Caco-2 (cell line): ENCODE data around the gene PGLYRP3. TPM values are rescaled to one million over a fixed set of nuclear protein-coding genes. Genes with fewer than 3 reads are reported as not detected.

Experiments
- BruUV-seq: library from RNA; stranded (reverse); fragments of 400-500 nt; replicated peaks from 2 replicates; lab custom pipeline; 2021; lab: Mats Ljungman, UMichigan
- CTCF ChIA-PET: fragments of 300-600 bp; sonication (Branson Sonifier 250); formaldehyde crosslinking; loops from one replicate; lab custom pipeline; 2022; ENCODE audit warnings: antibody characterized with exemption; lab: Charles Lee
- POLR2A ChIA-PET: fragments of 300-600 bp; sonication (Branson Sonifier 250); formaldehyde crosslinking; loops from one replicate; lab custom pipeline; 2022; ENCODE audit warnings: antibody characterized with exemption; lab: Charles Lee
- DNase-seq, 2 experiments: peaks; one replicate each; pipeline versions ENCODE4 v3.0.0 to v3.0.0-alpha.2; 2020 to 2022
- H3K27me3 ChIP-seq: replicated peaks from 2 replicates; pipeline ENCODE4 v1.6.0; 2011; ENCODE audit warnings: low read length; ENCODE audit not compliant: control insufficient read depth, insufficient read depth
- H3K36me3 ChIP-seq: 2 replicates; pipeline ENCODE4 v1.5.1; 2011; ENCODE audit warnings: low read length; ENCODE audit not compliant: control insufficient read depth, insufficient read depth
- H3K4me1 ChIP-seq: fragments of 250-450 bp; sonication (Bioruptor Pico); 2 replicates; pipeline ENCODE4 v1.5.1; 2020; ENCODE audit warnings: mild to moderate bottlenecking
- H3K4me3 ChIP-seq: 2 replicates; pipeline ENCODE4 v1.5.1; 2011; ENCODE audit warnings: low read depth, mild to moderate bottlenecking, control low read depth, low read length
- H3K9me3 ChIP-seq: fragments of 250-450 bp; sonication (Bioruptor Pico); 2 replicates; pipeline ENCODE4 v1.5.1; 2020; ENCODE audit warnings: mild to moderate bottlenecking, moderate library complexity
- H3K27ac Mint-ChIP-seq: one replicate; pipeline ENCODE4 v1.8.0; 2022; ENCODE audit warnings: mixed read lengths; ENCODE audit not compliant: unreplicated experiment
- H3K27me3 Mint-ChIP-seq: one replicate; pipeline ENCODE4 v1.8.0; 2022; ENCODE audit warnings: mixed read lengths; ENCODE audit not compliant: insufficient read depth, unreplicated experiment
- H3K36me3 Mint-ChIP-seq: one replicate; pipeline ENCODE4 v1.8.0; 2022; ENCODE audit warnings: mild to moderate bottlenecking, mixed read lengths; ENCODE audit not compliant: insufficient read depth, unreplicated experiment
- H3K4me1 Mint-ChIP-seq: one replicate; pipeline ENCODE4 v1.8.0; 2022; ENCODE audit warnings: low read depth, mixed read lengths; ENCODE audit not compliant: unreplicated experiment
- H3K4me3 Mint-ChIP-seq: one replicate; pipeline ENCODE4 v1.8.0; 2022; ENCODE audit warnings: mild to moderate bottlenecking, moderate library complexity, mixed read lengths; ENCODE audit not compliant: unreplicated experiment
- H3K9me3 Mint-ChIP-seq: one replicate; pipeline ENCODE4 v1.8.0; 2022; ENCODE audit warnings: mixed read lengths; ENCODE audit not compliant: unreplicated experiment
- CTCF ChIP-seq, 2 experiments: fragments of 200-600 bp in 1 of 2; IDR thresholded peaks; 1 replicate in 1 of 2; 2 replicates in 1 of 2; pipeline versions ENCODE4 v1.5.1 to v1.8.0; 2011 to 2022; ENCODE audit warnings: antibody characterized with exemption in 1 of 2, control low read depth in 1 of 2, inconsistent platforms in 1 of 2, low read depth in 1 of 2, low read length in 1 of 2, mild to moderate bottlenecking in 1 of 2, moderate library complexity in 1 of 2; ENCODE audit not compliant: insufficient read depth in 1 of 2, severe bottlenecking in 1 of 2, unreplicated experiment in 1 of 2
- intact Hi-C: fragments of 100-400 bp; cut with micrococcal nuclease; formaldehyde crosslinking; loops from one replicate; pipeline ENCODE4 v1.10.0; 2022; ENCODE audit not compliant: unreplicated experiment
- total RNA-seq: library from RNA; stranded (reverse); gene quantifications from 2 replicates; pipeline ENCODE4 v1.2.3, GENCODE V29; 2022

The PGLYRP3 gene
- total RNA-seq, 1 experiment from 2014 or later: not detected

- ChIA-PET POLR2A (no interaction called here), CTCF (no interaction called here)
- Histone ChIP-seq H3K9me3 (no peaks in the 10 kb centered on the region), H3K4me3 (no peak overlapping the region), H3K4me1 (no peaks in the 10 kb centered on the region), H3K27me3 (no peaks in the 10 kb centered on the region), H3K36me3 (no peaks in the 10 kb centered on the region)
- no TSS peak for BruUV-seq
- intact Hi-C loops: no loop called here
- Mint-ChIP-seq H3K4me1 (no peaks in the 10 kb centered on the region), H3K27me3 (peaks cover 3% of the 10 kb centered on the region), H3K9me3 (no peaks in the 10 kb centered on the region), H3K27ac (no peak overlapping the region), H3K36me3 (no peaks in the 10 kb centered on the region), H3K4me3 (no peak overlapping the region)
- TF ChIP-seq CTCF (IDR thresholded peaks at IDR 0.05; ENCODE audit: insufficient read depth in 1 of 2, low read depth in 1 of 2, low read length in 1 of 2, severe bottlenecking in 1 of 2, unreplicated experiment in 1 of 2): no peak
- DNase-seq: no peak
These were observed 61.7 kb downstream of the PGLYRP3 start for GRCh38 chr1:153251087-153251486.

- Mint-ChIP-seq H3K4me3 (no peak overlapping the region), H3K4me1 (no peaks in the 10 kb centered on the region), H3K27me3 (peaks cover 3% of the 10 kb centered on the region), H3K27ac (no peak overlapping the region), H3K36me3 (no peaks in the 10 kb centered on the region), H3K9me3 (peaks cover 2% of the 10 kb centered on the region)
- intact Hi-C loops: no loop called here
- no peaks in the 10 kb centered on the region for H3K9me3 ChIP-seq
- BruUV-seq: no TSS peak
- ChIA-PET CTCF (no interaction called here), POLR2A (no interaction called here)
- no peaks in the 10 kb centered on the region for H3K36me3 ChIP-seq
- H3K27me3 ChIP-seq: no peaks in the 10 kb centered on the region
- H3K4me1 ChIP-seq: no peaks in the 10 kb centered on the region
- TF ChIP-seq CTCF (IDR thresholded peaks at IDR 0.05; ENCODE audit: insufficient read depth in 1 of 2, low read depth in 1 of 2, low read length in 1 of 2, severe bottlenecking in 1 of 2, unreplicated experiment in 1 of 2): no peak
- H3K4me3 ChIP-seq: no peak overlapping the region
- no peak for DNase-seq
These were observed 62.6 kb downstream of the PGLYRP3 start for GRCh38 chr1:153250166-153250565.

GRCh38 chr1:153248176-153248879, 64.4 kb downstream of the PGLYRP3 start:
- no peaks in the 10 kb centered on the region for H3K4me1 Mint-ChIP-seq
- Histone ChIP-seq H3K36me3 (no peaks in the 10 kb centered on the region), H3K4me3 (no peak overlapping the region), H3K9me3 (no peaks in the 10 kb centered on the region), H3K4me1 (no peaks in the 10 kb centered on the region), H3K27me3 (no peaks in the 10 kb centered on the region)
- BruUV-seq: no TSS peak
- peaks cover 15% of the 10 kb centered on the region for H3K9me3 Mint-ChIP-seq
- H3K27ac Mint-ChIP-seq: no peak overlapping the region
- ChIA-PET CTCF (no interaction called here), POLR2A (no interaction called here)
- H3K36me3 Mint-ChIP-seq: no peaks in the 10 kb centered on the region
- no peak for TF ChIP-seq CTCF (IDR thresholded peaks at IDR 0.05; ENCODE audit: insufficient read depth in 1 of 2, low read depth in 1 of 2, low read length in 1 of 2, severe bottlenecking in 1 of 2, unreplicated experiment in 1 of 2)
- DNase-seq: no peak
- no peak overlapping the region for H3K4me3 Mint-ChIP-seq
- H3K27me3 Mint-ChIP-seq: peaks cover 6% of the 10 kb centered on the region
- intact Hi-C loops: no loop called here

Other genes starting within 250 kb of the PGLYRP3 start
- gene SPRR2B, start 241.3 kb downstream of the PGLYRP3 start, total RNA-seq: not detected in 2 replicates
- gene SPRR2E, start 218.4 kb downstream of the PGLYRP3 start, total RNA-seq: not detected in 2 replicates
- gene SPRR2F, start 199.4 kb downstream of the PGLYRP3 start, total RNA-seq: not detected in 2 replicates
- not detected in 2 replicates for gene SPRR2G, start 162.1 kb downstream of the PGLYRP3 start, total RNA-seq
- not detected in 2 replicates for gene LELP1, start 109.5 kb downstream of the PGLYRP3 start, total RNA-seq
- gene PRR9, start 95.4 kb downstream of the PGLYRP3 start, total RNA-seq: 0.88 TPM in 1 of 2 replicates, not detected in the other
- not detected in 2 replicates for gene LORICRIN, start 53.3 kb downstream of the PGLYRP3 start, total RNA-seq
- gene PGLYRP4, start 35.9 kb upstream of the PGLYRP3 start, total RNA-seq: not detected in 2 replicates
- 0.63 TPM in 1 of 2 replicates, not detected in the other for gene S100A9, start 44.9 kb upstream of the PGLYRP3 start, total RNA-seq
- not detected in 2 replicates for gene S100A12, start 62.7 kb upstream of the PGLYRP3 start, total RNA-seq
- not detected in 2 replicates for gene S100A8, start 78.1 kb upstream of the PGLYRP3 start, total RNA-seq
- not detected in 2 replicates for gene S100A7A, start 103.6 kb upstream of the PGLYRP3 start, total RNA-seq
- not detected in 2 replicates for gene S100A7, start 147.7 kb upstream of the PGLYRP3 start, total RNA-seq
- 416 and 432 TPM in 2 replicates for gene S100A6, start 223.0 kb upstream of the PGLYRP3 start, total RNA-seq
- not detected in 2 replicates for gene S100A5, start 228.0 kb upstream of the PGLYRP3 start, total RNA-seq
- 53.6 and 54.4 TPM in 2 replicates for gene S100A4, start 232.9 kb upstream of the PGLYRP3 start, total RNA-seq
- gene S100A3, start 236.3 kb upstream of the PGLYRP3 start, total RNA-seq: 0.61 and 0.84 TPM in 2 replicates